HCT116 (cell line): ENCODE data around the gene SEL1L3.

Experiments
- EGR1 ChIP-seq: IDR thresholded peaks from 2 replicates; pipeline ENCODE4 v1.6.1; 2012; ENCODE audit warnings: low read depth
- ELF1 ChIP-seq: IDR thresholded peaks from 2 replicates; pipeline ENCODE4 v1.6.1; 2012; ENCODE audit warnings: low read depth, borderline replicate concordance
- POLR2A ChIP-seq: IDR thresholded peaks from 2 replicates; pipeline ENCODE4 v1.7.0; 2011; ENCODE audit warnings: borderline replicate concordance; ENCODE audit not compliant: insufficient read depth, insufficient read length; ENCODE audit errors: extremely low read depth
- POLR2AphosphoS5 ChIP-seq: IDR thresholded peaks from 2 replicates; pipeline ENCODE4 v1.6.1; 2011; ENCODE audit warnings: mild to moderate bottlenecking, low read depth, low read length, moderate library complexity
- SIN3A ChIP-seq: IDR thresholded peaks from 2 replicates; pipeline ENCODE4 v1.6.1; 2012; ENCODE audit warnings: low read depth
- TCF7L2 ChIP-seq: IDR thresholded peaks from 2 replicates; pipeline ENCODE4 v1.7.0; 2011; ENCODE audit warnings: borderline replicate concordance, inconsistent platforms; ENCODE audit not compliant: insufficient read depth, insufficient read length; ENCODE audit errors: extremely low read depth
- TF ChIP-seq, protein P1 (sequence below), 3 experiments: fragments of 200-600 bp in 1 of 3; sonication (generic) in 1 of 3; IDR thresholded peaks in 2 of 3; conservative IDR thresholded peaks in 1 of 3; 2 replicates each; pipeline ENCODE4 v1.5.1; 2012 to 2017; ENCODE audit warnings: low read depth in 2 of 3, low read length in 2 of 3, antibody characterized with exemption in 1 of 3, borderline replicate concordance in 1 of 3, control low read depth in 1 of 3, mild to moderate bottlenecking in 1 of 3, mixed read lengths in 1 of 3, mixed run types in 1 of 3, moderate library complexity in 1 of 3; ENCODE audit not compliant: insufficient read depth in 1 of 3

DNA sequence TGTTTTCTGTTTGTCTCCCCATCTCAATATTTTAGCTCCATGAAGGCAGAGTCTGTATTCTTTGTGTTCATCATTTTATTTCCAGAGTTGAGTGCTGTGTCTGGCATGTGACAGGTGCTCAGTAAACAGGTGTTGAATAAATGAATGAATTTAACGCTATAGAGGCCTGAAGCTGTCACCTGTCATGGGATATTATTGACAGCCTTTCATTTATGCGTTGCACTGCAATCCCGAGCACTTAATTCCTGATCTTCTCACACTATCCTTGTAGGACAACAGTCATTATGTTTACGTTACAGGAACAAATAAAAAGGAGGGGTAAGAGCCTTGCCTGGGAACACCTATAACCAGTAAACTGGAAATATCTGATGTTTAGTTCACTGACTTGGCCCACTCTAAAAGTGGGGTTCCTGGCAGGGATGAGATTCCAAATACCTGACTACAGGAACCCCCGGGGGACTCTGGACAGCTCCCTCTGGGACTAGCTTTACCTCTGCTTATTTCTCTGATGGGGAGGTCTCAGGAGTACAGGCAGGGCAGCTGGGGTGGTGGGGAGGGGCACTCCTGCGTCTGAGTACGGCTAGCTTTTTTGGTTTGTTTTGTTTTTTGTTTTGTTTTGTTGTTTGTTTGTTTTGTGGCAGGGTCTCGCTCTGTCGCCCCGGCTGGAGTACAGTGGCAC is 36.6 kb downstream of the SEL1L3 start:
- TF ChIP-seq, protein P1, sequence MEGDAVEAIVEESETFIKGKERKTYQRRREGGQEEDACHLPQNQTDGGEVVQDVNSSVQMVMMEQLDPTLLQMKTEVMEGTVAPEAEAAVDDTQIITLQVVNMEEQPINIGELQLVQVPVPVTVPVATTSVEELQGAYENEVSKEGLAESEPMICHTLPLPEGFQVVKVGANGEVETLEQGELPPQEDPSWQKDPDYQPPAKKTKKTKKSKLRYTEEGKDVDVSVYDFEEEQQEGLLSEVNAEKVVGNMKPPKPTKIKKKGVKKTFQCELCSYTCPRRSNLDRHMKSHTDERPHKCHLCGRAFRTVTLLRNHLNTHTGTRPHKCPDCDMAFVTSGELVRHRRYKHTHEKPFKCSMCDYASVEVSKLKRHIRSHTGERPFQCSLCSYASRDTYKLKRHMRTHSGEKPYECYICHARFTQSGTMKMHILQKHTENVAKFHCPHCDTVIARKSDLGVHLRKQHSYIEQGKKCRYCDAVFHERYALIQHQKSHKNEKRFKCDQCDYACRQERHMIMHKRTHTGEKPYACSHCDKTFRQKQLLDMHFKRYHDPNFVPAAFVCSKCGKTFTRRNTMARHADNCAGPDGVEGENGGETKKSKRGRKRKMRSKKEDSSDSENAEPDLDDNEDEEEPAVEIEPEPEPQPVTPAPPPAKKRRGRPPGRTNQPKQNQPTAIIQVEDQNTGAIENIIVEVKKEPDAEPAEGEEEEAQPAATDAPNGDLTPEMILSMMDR (IDR thresholded peaks at IDR 0.05 in 2 of 3, conservative IDR thresholded peaks at IDR 0.05 in 1 of 3; ENCODE audit: borderline replicate concordance in 1 of 3, insufficient read depth in 1 of 3, low read depth in 2 of 3, low read length in 2 of 3), result no peak
- no peak for TF ChIP-seq ELF1
- no peak for TF ChIP-seq EGR1
- no peak for TF ChIP-seq POLR2A
- no peak for TF ChIP-seq TCF7L2
- TF ChIP-seq SIN3A, result no peak
- TF ChIP-seq POLR2AphosphoS5, result no peak
